Measurements from ENCODE around the gene AMPD3. TPM values are rescaled to one million over a fixed set of nuclear protein-coding genes. Genes with fewer than 3 reads are reported as not detected.

AMPD3 gene
- total RNA-seq = 1 to 10 TPM; 2.8 to 5.3 TPM

DNA sequence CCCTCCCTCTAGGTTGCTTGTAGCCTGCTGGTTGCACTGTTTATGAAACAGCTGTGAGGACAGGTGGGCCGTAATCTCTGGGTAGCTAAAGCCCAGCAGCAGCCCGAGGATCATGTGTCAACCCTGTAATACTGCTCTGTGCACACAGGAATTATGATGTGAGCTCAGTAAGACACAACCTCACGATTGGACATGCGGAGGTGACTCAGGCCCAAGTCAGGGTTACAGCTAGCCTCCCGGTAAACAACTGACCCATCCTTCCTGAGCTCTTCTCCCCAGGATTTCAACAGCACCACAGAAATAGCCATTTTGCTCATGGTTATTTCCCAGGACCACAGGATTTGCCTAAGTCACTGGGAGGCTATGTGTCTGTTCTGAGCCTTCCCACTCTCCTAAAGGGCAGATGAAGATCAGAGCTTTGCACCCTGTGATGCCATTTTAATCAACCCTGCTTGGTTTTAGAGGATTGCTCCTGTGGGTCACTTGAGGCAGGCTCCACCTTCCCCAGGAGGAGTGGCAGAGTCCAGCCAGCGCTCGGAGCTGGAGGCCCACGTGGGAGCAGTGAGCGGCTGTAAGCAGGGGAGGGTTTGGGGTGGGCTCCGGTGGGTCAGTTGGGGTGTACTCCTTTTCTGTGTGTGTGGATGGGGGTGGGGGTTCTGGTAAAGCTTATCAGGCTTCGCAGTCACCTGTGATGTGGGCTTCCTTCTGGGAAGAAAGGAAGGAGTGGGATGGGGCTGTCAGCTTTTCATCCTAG, at the start of gene AMPD3:
TSS of gene AMPD3 (plus strand) at position 387 of the 754 bp plus-strand sequence. CDS start 6,256 bp downstream, outside the sequence.
- TF ChIP-seq, protein P1, sequence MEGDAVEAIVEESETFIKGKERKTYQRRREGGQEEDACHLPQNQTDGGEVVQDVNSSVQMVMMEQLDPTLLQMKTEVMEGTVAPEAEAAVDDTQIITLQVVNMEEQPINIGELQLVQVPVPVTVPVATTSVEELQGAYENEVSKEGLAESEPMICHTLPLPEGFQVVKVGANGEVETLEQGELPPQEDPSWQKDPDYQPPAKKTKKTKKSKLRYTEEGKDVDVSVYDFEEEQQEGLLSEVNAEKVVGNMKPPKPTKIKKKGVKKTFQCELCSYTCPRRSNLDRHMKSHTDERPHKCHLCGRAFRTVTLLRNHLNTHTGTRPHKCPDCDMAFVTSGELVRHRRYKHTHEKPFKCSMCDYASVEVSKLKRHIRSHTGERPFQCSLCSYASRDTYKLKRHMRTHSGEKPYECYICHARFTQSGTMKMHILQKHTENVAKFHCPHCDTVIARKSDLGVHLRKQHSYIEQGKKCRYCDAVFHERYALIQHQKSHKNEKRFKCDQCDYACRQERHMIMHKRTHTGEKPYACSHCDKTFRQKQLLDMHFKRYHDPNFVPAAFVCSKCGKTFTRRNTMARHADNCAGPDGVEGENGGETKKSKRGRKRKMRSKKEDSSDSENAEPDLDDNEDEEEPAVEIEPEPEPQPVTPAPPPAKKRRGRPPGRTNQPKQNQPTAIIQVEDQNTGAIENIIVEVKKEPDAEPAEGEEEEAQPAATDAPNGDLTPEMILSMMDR (IDR thresholded peaks at IDR 0.05) = no peak
- Histone ChIP-seq H3K36me3 (no peaks in the 10 kb centered on the region), H3K27me3 (no peaks in the 10 kb centered on the region), H3K4me3 (peak within 1 kb of the TSS in 1 of 2 donors; percentile 24), H3K27ac (no peak within 1 kb of the TSS), H3K4me1 (peaks cover 0 to 27% of the 10 kb centered on the region in 2 donors), H3K9me3 (no peaks in the 10 kb centered on the region)
- no peak for DNase-seq (ENCODE audit: low spot score)

DNA sequence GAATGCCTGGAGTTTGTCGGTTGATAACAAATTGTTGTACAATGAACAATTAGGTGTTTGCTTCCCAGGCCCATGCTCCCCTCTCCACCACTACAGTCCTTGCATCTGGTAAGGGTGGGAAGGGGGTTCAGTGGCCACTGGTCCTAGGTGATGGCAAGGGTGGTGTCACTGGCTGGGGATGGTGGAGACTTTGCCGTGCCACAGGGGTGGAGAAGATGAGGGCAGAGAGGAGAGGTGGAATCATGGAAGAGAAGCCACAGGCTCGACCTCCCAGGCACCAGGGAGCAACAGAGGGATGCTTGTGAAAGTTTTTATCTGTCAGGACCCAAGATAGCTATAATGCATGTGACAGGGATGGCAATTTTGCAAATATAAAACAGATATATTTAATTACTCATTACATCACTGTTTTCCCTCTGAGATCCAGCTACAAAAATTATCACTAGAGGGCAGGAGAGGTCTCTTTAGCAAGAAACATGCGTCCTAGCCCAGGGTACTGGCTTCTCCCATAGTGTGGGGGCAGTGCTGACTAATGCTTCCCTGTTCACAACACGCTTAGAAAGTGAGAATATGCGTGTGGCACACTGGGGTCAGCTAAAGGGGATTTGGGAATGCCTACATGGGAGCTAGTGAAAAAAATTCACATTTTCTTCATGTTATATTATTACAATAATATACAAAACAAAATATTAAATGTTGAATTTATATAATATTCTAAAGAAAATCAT, 49.0 kb upstream of the AMPD3 start:
- Histone ChIP-seq H3K27ac (no peak overlapping the region), H3K9me3 (no peaks in the 10 kb centered on the region), H3K36me3 (no peaks in the 10 kb centered on the region), H3K4me1 (peaks cover 0 to 25% of the 10 kb centered on the region in 2 donors), H3K4me3 (no peak overlapping the region), H3K27me3 (no peaks in the 10 kb centered on the region)
- TF ChIP-seq, protein P1 (IDR thresholded peaks at IDR 0.05) = peak in 1 of 2 donors; percentile 87
- peak; percentile 80 for DNase-seq (ENCODE audit: low spot score)

DNA sequence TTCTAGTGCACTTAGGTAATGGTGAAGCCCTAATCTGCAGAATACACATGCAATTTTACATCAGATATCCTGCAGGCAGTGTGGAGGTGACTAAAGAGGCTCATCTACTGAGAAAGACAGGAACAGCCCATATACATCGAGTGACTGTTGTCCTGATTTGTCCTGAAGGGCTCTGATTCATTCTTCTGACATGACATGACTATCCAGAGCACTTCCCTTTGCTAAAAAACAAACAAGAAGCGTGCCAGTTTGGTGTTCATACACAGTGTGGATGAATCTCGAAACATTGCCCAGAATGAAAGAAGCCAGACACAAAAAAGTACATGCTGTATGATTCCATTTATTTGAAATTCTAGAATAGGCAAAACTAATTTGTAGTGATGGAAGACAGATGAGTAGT, 48.0 kb upstream of the AMPD3 start:
- Histone ChIP-seq H3K4me3 (no peak overlapping the region), H3K9me3 (no peaks in the 10 kb centered on the region), H3K27me3 (no peaks in the 10 kb centered on the region), H3K36me3 (no peaks in the 10 kb centered on the region), H3K27ac (peak overlapping the region in 1 of 2 donors; percentile 35), H3K4me1 (peaks cover 0 to 20% of the 10 kb centered on the region in 2 donors)
- DNase-seq (ENCODE audit: low spot score) = peak; percentile 40
- TF ChIP-seq, protein P1 (IDR thresholded peaks at IDR 0.05) = no peak

DNA sequence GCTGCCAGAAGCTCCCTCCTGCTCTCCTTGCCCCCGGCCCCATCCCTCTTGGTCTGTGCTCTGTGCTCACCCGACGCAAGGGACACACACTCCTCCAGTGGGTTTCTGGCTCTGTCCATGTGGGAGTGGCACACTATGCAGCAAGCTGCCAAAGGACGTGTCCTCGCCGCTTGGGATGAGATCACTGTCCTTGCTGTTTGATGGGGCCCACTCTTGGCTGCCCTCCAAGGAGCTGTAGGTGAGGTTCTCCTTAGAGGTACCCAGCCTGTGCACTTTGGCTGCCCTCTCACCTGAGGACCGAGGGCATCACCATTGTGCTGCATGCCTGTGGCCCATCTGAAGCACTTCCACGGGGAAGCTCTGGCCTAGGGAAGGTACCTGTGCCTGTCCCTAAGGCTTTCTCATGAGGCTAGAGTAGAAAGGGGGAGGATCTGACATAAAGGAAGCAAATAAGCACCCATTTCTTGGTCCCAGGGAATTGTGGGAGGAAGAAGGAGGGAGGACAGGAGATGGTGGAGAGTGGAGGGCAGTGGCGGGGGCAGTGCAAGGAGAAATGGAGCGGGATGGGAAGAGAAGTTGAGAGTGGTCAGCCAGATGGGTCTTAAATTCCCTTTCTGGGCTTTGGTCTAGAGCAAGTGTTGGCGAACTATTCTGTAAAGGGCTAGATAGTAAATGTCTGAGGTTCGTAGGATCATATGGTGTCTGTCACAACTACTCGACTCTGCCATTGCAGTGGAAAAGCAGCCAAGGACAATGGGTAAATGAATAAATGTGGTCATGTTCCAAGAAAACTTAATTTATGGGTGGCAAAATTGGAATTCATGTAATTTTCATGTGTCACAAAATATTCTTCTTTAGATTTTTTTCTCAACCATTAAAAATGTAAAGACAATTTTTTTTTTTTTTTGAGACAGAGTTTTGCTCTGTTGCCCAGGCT, 47.0 kb upstream of the AMPD3 start:
- H3K4me1 ChIP-seq = peaks cover 0 to 20% of the 10 kb centered on the region in 2 donors

DNA sequence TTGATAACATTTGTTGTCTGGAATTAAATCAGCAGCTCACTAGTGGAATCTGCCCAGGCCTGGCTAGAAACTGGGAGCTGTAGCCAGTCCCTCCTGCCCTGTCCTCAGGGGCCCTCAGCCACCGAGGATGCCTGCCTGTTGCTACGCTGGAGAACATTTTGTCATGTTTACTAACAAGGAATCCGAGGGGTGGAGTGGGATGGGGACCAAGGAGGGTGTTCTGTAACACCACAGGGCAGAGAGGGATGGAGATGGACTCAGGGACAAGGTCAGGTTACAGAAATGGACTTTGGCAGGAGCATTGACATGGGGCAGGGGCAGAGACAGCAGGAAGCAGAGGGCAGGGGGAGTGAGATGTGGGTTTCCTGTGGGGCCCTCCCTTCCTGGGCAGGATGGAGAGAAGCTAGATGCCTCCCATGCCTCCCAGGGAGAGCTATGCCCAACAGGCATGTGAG, 45.8 kb upstream of the AMPD3 start:
- Histone ChIP-seq H3K27ac (peak overlapping the region in 1 of 2 donors; percentile 40), H3K27me3 (no peaks in the 10 kb centered on the region)
- TF ChIP-seq, protein P1 (IDR thresholded peaks at IDR 0.05) = no peak

More for the DNA sequence above, 47.0 kb upstream of the AMPD3 start:
- Histone ChIP-seq H3K27ac (no peak overlapping the region), H3K4me3 (no peak overlapping the region), H3K9me3 (no peaks in the 10 kb centered on the region), H3K27me3 (no peaks in the 10 kb centered on the region), H3K36me3 (no peaks in the 10 kb centered on the region)
- TF ChIP-seq, protein P1 (IDR thresholded peaks at IDR 0.05) = no peak
- peak; percentile 64 for DNase-seq (ENCODE audit: low spot score)

More for the DNA sequence above, 45.8 kb upstream of the AMPD3 start:
- Histone ChIP-seq H3K36me3 (no peaks in the 10 kb centered on the region), H3K4me3 (no peak overlapping the region), H3K9me3 (no peaks in the 10 kb centered on the region), H3K4me1 (peaks cover 0 to 20% of the 10 kb centered on the region in 2 donors)
- DNase-seq (ENCODE audit: low spot score) = peak; percentile 50

Data from right atrium auricular region (tissue), 2 donors.